PC-9 (cell line): ENCODE data around the gene SDCCAG8. TPM values are rescaled to one million over a fixed set of nuclear protein-coding genes. Genes with fewer than 3 reads are reported as not detected.

ENCODE experiments used
- BruUV-seq: library from RNA; stranded (reverse); fragments of 400-500 nt; replicated peaks from 2 replicates; lab custom pipeline; 2021; lab: Mats Ljungman, UMichigan
- CTCF ChIA-PET: fragments of 300-600 bp; sonication (Branson Sonifier 250); formaldehyde crosslinking; loops from one replicate; lab custom pipeline; 2022; ENCODE audit warnings: antibody characterized with exemption; lab: Charles Lee
- POLR2A ChIA-PET: fragments of 300-600 bp; sonication (Branson Sonifier 250); formaldehyde crosslinking; loops from one replicate; lab custom pipeline; 2022; ENCODE audit warnings: antibody characterized with exemption; ENCODE audit not compliant: unreplicated experiment; lab: Charles Lee
- DNase-seq, 2 experiments: peaks; one replicate each; pipeline versions ENCODE4 v3.0.0 to v3.0.0-alpha.2; 2015 to 2022; ENCODE audit warnings: mixed read lengths in 1 of 2
- H2AFZ ChIP-seq: fragments of 200-600 bp; sonication (generic); 2 replicates; pipeline ENCODE4 v1.8.1; 2017; ENCODE audit warnings: antibody characterized with exemption
- H3F3A ChIP-seq: fragments of 200-600 bp; sonication (generic); 2 replicates; pipeline ENCODE4 v1.8.1; 2017; ENCODE audit warnings: antibody characterized with exemption, mild to moderate bottlenecking, low read depth; ENCODE audit not compliant: insufficient read depth
- H3K27ac ChIP-seq: fragments of 200-600 bp; sonication (generic); 2 replicates; pipeline ENCODE4 v1.6.1; 2016; ENCODE audit warnings: mixed run types
- H3K27me3 ChIP-seq: fragments of 200-600 bp; sonication (generic); 2 replicates; pipeline ENCODE4 v1.6.1; 2016; ENCODE audit warnings: low read depth, mixed run types; ENCODE audit not compliant: insufficient read depth
- H3K36me3 ChIP-seq: fragments of 200-600 bp; sonication (generic); 2 replicates; pipeline ENCODE4 v1.6.1; 2016; ENCODE audit warnings: low read depth, mixed run types
- H3K4me1 ChIP-seq: fragments of 200-600 bp; sonication (generic); replicated peaks from 2 replicates; pipeline ENCODE4 v1.6.1; 2016; ENCODE audit warnings: mixed run types; ENCODE audit not compliant: insufficient read depth
- H3K4me2 ChIP-seq: fragments of 200-600 bp; sonication (generic); 2 replicates; pipeline ENCODE4 v1.6.1; 2017; ENCODE audit warnings: mixed run types
- H3K4me3 ChIP-seq: fragments of 200-600 bp; sonication (generic); 2 replicates; pipeline ENCODE4 v1.6.1; 2016; ENCODE audit warnings: mixed run types
- H3K79me2 ChIP-seq: fragments of 200-600 bp; sonication (generic); 2 replicates; pipeline ENCODE4 v1.6.1; 2017; ENCODE audit warnings: low read depth, mixed run types
- H3K9me2 ChIP-seq: fragments of 200-600 bp; sonication (generic); 2 replicates; pipeline ENCODE4 v1.8.1; 2017; ENCODE audit warnings: mild to moderate bottlenecking; ENCODE audit not compliant: insufficient read depth
- H3K9me3 ChIP-seq: fragments of 200-600 bp; sonication (generic); 2 replicates; pipeline ENCODE4 v1.8.1; 2016; ENCODE audit warnings: low read depth; ENCODE audit not compliant: insufficient read depth
- H4K20me1 ChIP-seq: fragments of 200-600 bp; sonication (generic); 2 replicates; pipeline ENCODE4 v1.8.1; 2017; ENCODE audit not compliant: insufficient read depth
- EZH2 ChIP-seq: fragments of 200-600 bp; sonication (generic); IDR thresholded peaks from 2 replicates; pipeline ENCODE4 v1.8.0; 2017; ENCODE audit warnings: antibody characterized with exemption, low read depth
- intact Hi-C: fragments of 100-400 bp; cut with micrococcal nuclease; formaldehyde crosslinking; loops from one replicate; pipeline ENCODE4 v1.10.0; 2022; ENCODE audit not compliant: unreplicated experiment
- total RNA-seq: library from RNA; stranded (reverse); gene quantifications from 2 replicates; pipeline ENCODE4 v1.2.3, GENCODE V29; 2021
- TF ChIP-seq, protein P1 (sequence below): fragments of 200-600 bp; sonication (generic); conservative IDR thresholded peaks from 2 replicates; pipeline ENCODE4 v1.6.1; 2017; ENCODE audit warnings: mixed run types, antibody characterized with exemption, mild to moderate bottlenecking, moderate library complexity

Gene SDCCAG8
- total RNA-seq, 1 experiment from 2014 or later: 22.7 TPM

- CTCF ChIA-PET: no interaction called here
- POLR2A ChIA-PET: no interaction called here
- Histone ChIP-seq H2AFZ (no peak overlapping the region), H3K9me2 (no peaks in the 10 kb centered on the region), H3K4me2 (no peak overlapping the region), H3K4me3 (no peak overlapping the region), H3K79me2 (no peaks in the 10 kb centered on the region), H3K36me3 (no peaks in the 10 kb centered on the region), H3K27ac (no peak overlapping the region), H3K9me3 (no peaks in the 10 kb centered on the region), H3K4me1 (no peaks in the 10 kb centered on the region), H3F3A (no peaks in the 10 kb centered on the region), H3K27me3 (no peaks in the 10 kb centered on the region), H4K20me1 (no peaks in the 10 kb centered on the region)
- no peak for TF ChIP-seq EZH2
- TF ChIP-seq, protein P1, sequence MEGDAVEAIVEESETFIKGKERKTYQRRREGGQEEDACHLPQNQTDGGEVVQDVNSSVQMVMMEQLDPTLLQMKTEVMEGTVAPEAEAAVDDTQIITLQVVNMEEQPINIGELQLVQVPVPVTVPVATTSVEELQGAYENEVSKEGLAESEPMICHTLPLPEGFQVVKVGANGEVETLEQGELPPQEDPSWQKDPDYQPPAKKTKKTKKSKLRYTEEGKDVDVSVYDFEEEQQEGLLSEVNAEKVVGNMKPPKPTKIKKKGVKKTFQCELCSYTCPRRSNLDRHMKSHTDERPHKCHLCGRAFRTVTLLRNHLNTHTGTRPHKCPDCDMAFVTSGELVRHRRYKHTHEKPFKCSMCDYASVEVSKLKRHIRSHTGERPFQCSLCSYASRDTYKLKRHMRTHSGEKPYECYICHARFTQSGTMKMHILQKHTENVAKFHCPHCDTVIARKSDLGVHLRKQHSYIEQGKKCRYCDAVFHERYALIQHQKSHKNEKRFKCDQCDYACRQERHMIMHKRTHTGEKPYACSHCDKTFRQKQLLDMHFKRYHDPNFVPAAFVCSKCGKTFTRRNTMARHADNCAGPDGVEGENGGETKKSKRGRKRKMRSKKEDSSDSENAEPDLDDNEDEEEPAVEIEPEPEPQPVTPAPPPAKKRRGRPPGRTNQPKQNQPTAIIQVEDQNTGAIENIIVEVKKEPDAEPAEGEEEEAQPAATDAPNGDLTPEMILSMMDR: no peak
- no TSS peak for BruUV-seq
- intact Hi-C loops: no loop called here
- DNase-seq: no peak
These were observed 138.2 kb downstream of the SDCCAG8 start for GRCh38 chr1:243394066-243394465.

DNA sequence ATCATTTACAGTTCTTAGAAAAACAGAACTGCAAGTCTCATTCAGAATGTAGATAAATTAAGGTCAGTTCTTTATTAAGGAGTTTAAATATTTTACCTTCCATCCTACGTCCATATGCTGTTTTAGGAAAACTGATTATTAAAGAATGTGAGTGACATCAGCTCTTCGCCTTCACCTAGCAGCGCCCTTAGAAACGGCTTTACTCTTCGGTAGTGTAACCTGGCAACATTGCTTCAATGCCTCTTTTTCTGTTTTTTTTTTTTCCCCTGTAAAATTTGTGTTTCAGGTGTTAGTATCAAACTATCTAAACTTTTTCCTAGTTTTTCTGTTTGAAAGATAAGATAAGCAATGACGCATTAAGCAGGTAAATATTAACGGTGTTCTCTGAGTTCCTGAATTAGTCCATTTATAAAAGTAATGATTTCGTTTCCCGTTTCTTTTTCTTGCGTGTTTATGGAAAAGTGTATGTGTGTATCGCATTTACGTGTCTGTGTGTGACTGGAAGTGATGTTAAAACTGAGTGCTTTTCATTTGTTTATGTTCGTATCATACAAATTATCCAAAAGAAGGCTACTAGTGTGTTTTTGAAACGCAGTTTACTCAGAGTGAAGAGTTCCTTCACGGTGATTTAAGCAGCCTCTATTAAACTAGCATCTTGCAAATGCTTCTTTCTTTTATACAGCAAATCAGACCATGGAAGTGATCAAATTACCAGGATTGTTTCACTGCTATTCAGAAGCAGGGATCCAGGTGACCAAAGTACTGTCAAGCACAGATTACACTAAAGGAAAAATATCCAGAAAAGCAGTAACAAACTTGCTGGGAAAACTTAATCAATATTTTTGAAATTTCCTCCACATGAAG lies 139.0 kb downstream of the SDCCAG8 start:
- H3K36me3 ChIP-seq: no peaks in the 10 kb centered on the region
- no peak for TF ChIP-seq EZH2
- TF ChIP-seq, protein P1: no peak
- no peak overlapping the region for H3K27ac ChIP-seq
- H3F3A ChIP-seq: no peaks in the 10 kb centered on the region
- H3K4me1 ChIP-seq: no peaks in the 10 kb centered on the region
- H3K9me3 ChIP-seq: no peaks in the 10 kb centered on the region
- no peaks in the 10 kb centered on the region for H3K79me2 ChIP-seq
- intact Hi-C loops: no loop called here
- H3K27me3 ChIP-seq: no peaks in the 10 kb centered on the region
- POLR2A ChIA-PET: no interaction called here
- CTCF ChIA-PET: no interaction called here
- no peak overlapping the region for H2AFZ ChIP-seq
- DNase-seq: no peak
- H3K4me3 ChIP-seq: no peak overlapping the region
- no peaks in the 10 kb centered on the region for H4K20me1 ChIP-seq
- no TSS peak for BruUV-seq
- no peaks in the 10 kb centered on the region for H3K9me2 ChIP-seq
- no peak overlapping the region for H3K4me2 ChIP-seq

GRCh38 chr1:243396424-243396823 lies 140.6 kb downstream of the SDCCAG8 start:
- H3K9me3 ChIP-seq: no peaks in the 10 kb centered on the region
- H3K4me1 ChIP-seq: no peaks in the 10 kb centered on the region
- DNase-seq: no peak
- CTCF ChIA-PET: no interaction called here
- H3K4me2 ChIP-seq: no peak overlapping the region
- BruUV-seq: no TSS peak
- no peak overlapping the region for H2AFZ ChIP-seq
- H3K27ac ChIP-seq: no peak overlapping the region
- no peaks in the 10 kb centered on the region for H3K9me2 ChIP-seq
- TF ChIP-seq, protein P1: no peak
- no peak for TF ChIP-seq EZH2
- no peaks in the 10 kb centered on the region for H4K20me1 ChIP-seq
- no peaks in the 10 kb centered on the region for H3K79me2 ChIP-seq
- POLR2A ChIA-PET: no interaction called here
- no peaks in the 10 kb centered on the region for H3K27me3 ChIP-seq
- intact Hi-C loops: no loop called here
- no peaks in the 10 kb centered on the region for H3F3A ChIP-seq
- H3K36me3 ChIP-seq: no peaks in the 10 kb centered on the region
- no peak overlapping the region for H3K4me3 ChIP-seq
